ENCODE data around the gene ATXN1.

ATXN1 gene

DNA sequence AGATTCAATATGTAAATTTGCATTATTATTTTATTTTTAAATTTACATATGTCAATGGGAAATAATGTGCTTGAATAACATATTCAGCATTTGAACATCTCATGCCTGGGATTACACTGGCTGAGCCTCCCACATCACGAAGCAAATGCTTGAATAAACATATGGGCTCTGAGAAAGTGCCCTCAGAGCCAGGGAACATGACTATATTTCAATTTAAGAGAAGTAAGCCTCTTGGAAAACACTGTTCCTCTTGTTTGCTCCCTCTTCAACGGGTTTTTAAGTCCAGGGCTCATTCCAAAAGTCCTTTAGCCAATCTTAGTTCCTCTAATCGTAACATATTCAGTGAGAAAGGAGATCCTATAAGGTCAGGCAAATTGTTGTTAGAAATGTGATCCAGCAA lies 400.9 kb downstream of the ATXN1 start:
- no peaks in the 10 kb centered on the region for H3K36me3 ChIP-seq (ENCODE audit: control insufficient read depth, insufficient read depth, low read length)
- H3K4me3 ChIP-seq (ENCODE audit: low read length) = no peak overlapping the region
- H3K27me3 ChIP-seq (ENCODE audit: control insufficient read depth, insufficient read depth, low read length) = no peaks in the 10 kb centered on the region
- no peaks in the 10 kb centered on the region for H3K4me1 ChIP-seq (ENCODE audit: control insufficient read depth, insufficient read depth, low read length)
- no peaks in the 10 kb centered on the region for H3K9me3 ChIP-seq (ENCODE audit: control insufficient read depth, low read length)
- H3K9ac ChIP-seq (ENCODE audit: low read length) = no peak overlapping the region

DNA sequence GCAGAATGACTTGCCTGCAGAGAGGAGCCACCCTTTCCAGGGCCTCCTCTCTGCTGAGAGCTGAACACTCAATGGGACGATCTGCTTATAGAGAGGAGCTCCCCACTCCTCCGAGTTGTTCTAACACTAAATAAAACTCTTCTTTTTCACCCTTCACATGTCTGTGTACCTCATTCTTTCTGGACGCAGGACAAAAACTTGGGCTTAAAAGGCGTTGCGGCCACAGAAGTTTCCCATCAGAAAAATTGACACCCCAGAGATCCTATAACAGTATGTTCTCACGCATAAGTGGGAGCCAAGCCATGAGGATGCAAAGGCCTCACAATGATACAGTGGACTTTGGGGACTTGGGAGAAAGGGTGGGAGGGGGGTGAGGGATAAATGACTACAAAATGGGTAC lies 401.7 kb downstream of the ATXN1 start:
- H3K27me3 ChIP-seq (ENCODE audit: control insufficient read depth, insufficient read depth, low read length) = no peaks in the 10 kb centered on the region
- no peaks in the 10 kb centered on the region for H3K36me3 ChIP-seq (ENCODE audit: control insufficient read depth, insufficient read depth, low read length)
- H3K9ac ChIP-seq (ENCODE audit: low read length) = no peak overlapping the region
- no peaks in the 10 kb centered on the region for H3K9me3 ChIP-seq (ENCODE audit: control insufficient read depth, low read length)
- H3K4me1 ChIP-seq (ENCODE audit: control insufficient read depth, insufficient read depth, low read length) = no peaks in the 10 kb centered on the region
- no peak overlapping the region for H3K4me3 ChIP-seq (ENCODE audit: low read length)

GRCh38 chr6:16358531-16359138 lies 402.6 kb downstream of the ATXN1 start:
- no peaks in the 10 kb centered on the region for H3K4me1 ChIP-seq (ENCODE audit: control insufficient read depth, insufficient read depth, low read length)
- no peak overlapping the region for H3K4me3 ChIP-seq (ENCODE audit: low read length)
- H3K9ac ChIP-seq (ENCODE audit: low read length) = no peak overlapping the region
- H3K9me3 ChIP-seq (ENCODE audit: control insufficient read depth, low read length) = no peaks in the 10 kb centered on the region
- H3K36me3 ChIP-seq (ENCODE audit: control insufficient read depth, insufficient read depth, low read length) = no peaks in the 10 kb centered on the region
- no peaks in the 10 kb centered on the region for H3K27me3 ChIP-seq (ENCODE audit: control insufficient read depth, insufficient read depth, low read length)

GRCh38 chr6:16355699-16356446 lies 405.4 kb downstream of the ATXN1 start:
- no peaks in the 10 kb centered on the region for H3K4me1 ChIP-seq (ENCODE audit: control insufficient read depth, insufficient read depth, low read length)
- H3K36me3 ChIP-seq (ENCODE audit: control insufficient read depth, insufficient read depth, low read length) = no peaks in the 10 kb centered on the region
- no peak overlapping the region for H3K9ac ChIP-seq (ENCODE audit: low read length)
- no peaks in the 10 kb centered on the region for H3K27me3 ChIP-seq (ENCODE audit: control insufficient read depth, insufficient read depth, low read length)
- no peak overlapping the region for H3K4me3 ChIP-seq (ENCODE audit: low read length)
- no peaks in the 10 kb centered on the region for H3K9me3 ChIP-seq (ENCODE audit: control insufficient read depth, low read length)

GRCh38 chr6:16355238-16355637 lies 406.0 kb downstream of the ATXN1 start:
- Histone ChIP-seq H3K9ac (ENCODE audit: low read length) (no peak overlapping the region), H3K36me3 (ENCODE audit: control insufficient read depth, insufficient read depth, low read length) (no peaks in the 10 kb centered on the region), H3K4me3 (ENCODE audit: low read length) (no peak overlapping the region), H3K27me3 (ENCODE audit: control insufficient read depth, insufficient read depth, low read length) (no peaks in the 10 kb centered on the region), H3K9me3 (ENCODE audit: control insufficient read depth, low read length) (no peaks in the 10 kb centered on the region), H3K4me1 (ENCODE audit: control insufficient read depth, insufficient read depth, low read length) (no peaks in the 10 kb centered on the region)

DNA sequence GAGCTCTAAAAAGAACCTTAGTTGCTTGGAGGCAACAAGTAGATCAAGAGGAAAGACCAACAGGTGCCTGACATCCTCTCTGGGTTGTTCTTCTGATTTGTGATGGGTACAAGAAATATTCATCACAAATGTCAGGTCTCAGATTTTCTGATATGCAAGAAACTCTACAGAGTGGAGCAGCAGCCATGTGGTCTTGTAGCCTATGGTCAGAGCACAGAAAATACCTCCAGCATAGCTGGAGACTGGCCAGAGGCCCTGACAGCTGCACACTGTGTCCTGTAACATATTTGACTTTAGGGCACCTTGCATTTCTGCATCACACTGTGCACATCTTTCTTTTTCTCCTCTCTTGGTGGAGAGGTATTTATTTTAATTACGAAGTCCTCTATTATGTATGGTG lies 406.6 kb downstream of the ATXN1 start:
- Histone ChIP-seq H3K36me3 (ENCODE audit: control insufficient read depth, insufficient read depth, low read length) (no peaks in the 10 kb centered on the region), H3K9ac (ENCODE audit: low read length) (no peak overlapping the region), H3K4me1 (ENCODE audit: control insufficient read depth, insufficient read depth, low read length) (no peaks in the 10 kb centered on the region), H3K4me3 (ENCODE audit: low read length) (no peak overlapping the region), H3K9me3 (ENCODE audit: control insufficient read depth, low read length) (no peaks in the 10 kb centered on the region), H3K27me3 (ENCODE audit: control insufficient read depth, insufficient read depth, low read length) (no peaks in the 10 kb centered on the region)

DNA sequence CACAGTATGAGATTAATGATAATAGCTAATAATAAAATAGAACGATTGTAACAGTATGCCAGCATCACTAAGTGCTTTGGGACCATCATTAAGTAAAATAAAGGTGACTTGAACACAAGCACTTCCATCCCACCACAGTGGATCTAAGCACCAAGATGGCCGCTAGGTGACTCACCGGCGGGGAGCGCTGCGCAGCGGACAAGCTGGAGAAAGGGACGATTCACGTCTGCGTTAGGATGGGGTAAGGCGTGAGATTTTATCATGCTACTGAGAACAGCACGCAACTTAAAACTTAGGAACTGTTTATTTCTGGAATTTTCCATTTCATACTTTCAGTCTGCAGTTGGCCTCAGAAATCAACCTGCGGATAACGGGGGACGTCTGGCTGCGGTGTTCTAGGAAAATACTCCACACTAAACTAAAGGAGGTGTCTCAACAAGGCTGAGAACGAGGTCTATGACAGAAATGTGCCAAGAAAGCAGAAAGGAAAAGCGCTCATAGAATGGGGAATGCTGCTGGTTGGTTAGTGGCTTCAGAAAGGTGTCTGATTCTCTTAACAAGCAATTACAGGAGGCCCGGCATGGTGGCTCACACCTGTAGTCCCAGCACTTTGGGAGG lies 408.3 kb downstream of the ATXN1 start:
- Histone ChIP-seq H3K4me3 (ENCODE audit: low read length) (no peak overlapping the region), H3K9ac (ENCODE audit: low read length) (no peak overlapping the region), H3K4me1 (ENCODE audit: control insufficient read depth, insufficient read depth, low read length) (no peaks in the 10 kb centered on the region), H3K9me3 (ENCODE audit: control insufficient read depth, low read length) (no peaks in the 10 kb centered on the region), H3K36me3 (ENCODE audit: control insufficient read depth, insufficient read depth, low read length) (no peaks in the 10 kb centered on the region), H3K27me3 (ENCODE audit: control insufficient read depth, insufficient read depth, low read length) (no peaks in the 10 kb centered on the region)

DNA sequence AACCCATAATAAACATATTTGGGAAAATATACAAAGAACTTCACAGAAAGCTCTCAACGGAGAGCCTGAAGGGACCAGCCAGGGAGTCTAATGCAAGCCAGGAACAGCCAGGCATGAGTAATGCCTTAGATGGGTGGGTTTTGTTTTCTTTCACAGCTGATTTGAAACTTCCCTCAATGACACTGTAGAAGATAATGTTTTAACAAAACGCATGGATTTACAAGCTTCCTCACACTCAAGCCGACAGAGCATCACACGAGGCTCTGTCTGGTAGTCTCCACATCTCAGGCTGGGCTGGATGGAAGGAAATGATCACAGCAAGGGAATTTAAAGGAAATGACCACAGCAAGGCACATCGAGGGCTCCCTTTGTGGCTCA lies 409.0 kb downstream of the ATXN1 start:
- Histone ChIP-seq H3K9me3 (ENCODE audit: control insufficient read depth, low read length) (no peaks in the 10 kb centered on the region), H3K4me1 (ENCODE audit: control insufficient read depth, insufficient read depth, low read length) (no peaks in the 10 kb centered on the region), H3K4me3 (ENCODE audit: low read length) (no peak overlapping the region), H3K9ac (ENCODE audit: low read length) (no peak overlapping the region), H3K36me3 (ENCODE audit: control insufficient read depth, insufficient read depth, low read length) (no peaks in the 10 kb centered on the region), H3K27me3 (ENCODE audit: control insufficient read depth, insufficient read depth, low read length) (no peaks in the 10 kb centered on the region)

DNA sequence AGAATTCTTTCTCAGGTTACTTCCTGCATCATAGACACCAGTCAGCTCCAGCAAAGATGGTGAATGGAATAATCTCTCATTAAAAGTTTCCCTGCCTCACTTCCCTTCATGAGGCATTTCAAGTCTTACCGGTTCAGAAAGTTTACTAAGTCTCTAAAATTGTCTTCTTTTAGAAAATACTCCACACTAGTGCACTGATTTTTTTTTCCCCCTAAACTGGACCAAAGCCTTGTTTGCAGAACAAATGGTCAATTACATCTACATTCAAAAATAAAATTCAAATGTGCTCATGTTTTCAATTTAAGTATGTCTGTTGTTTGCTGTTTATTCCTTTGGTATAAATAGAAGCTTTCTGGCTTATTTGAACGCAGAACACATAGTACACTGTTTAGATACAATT lies 411.7 kb downstream of the ATXN1 start:
- Histone ChIP-seq H3K4me1 (ENCODE audit: control insufficient read depth, insufficient read depth, low read length) (peaks cover 5% of the 10 kb centered on the region), H3K9ac (ENCODE audit: low read length) (no peak overlapping the region), H3K27me3 (ENCODE audit: control insufficient read depth, insufficient read depth, low read length) (no peaks in the 10 kb centered on the region)

DNA sequence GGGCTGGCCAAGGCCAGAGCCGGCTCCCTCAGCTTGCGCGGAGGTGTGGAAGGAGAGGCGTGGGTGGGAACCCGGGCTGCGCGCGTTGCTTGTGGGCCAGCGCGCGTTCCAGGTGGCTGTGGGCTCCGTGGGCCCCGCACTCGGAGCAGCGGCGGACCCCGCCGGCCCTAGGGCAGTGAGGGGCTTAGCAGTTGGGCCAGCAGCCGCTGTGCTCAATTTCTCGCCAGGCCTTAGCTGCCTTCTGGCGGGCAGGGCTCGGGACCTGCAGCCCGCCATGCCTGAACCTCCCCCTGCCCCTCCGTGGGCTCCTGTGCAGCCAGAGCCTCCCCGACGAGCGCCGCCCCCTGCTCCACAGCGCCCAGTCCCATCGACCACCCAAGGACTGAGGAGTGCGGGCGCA lies 414.4 kb downstream of the ATXN1 start:
- Histone ChIP-seq H3K9ac (ENCODE audit: low read length) (no peak overlapping the region), H3K4me3 (ENCODE audit: low read length) (no peak overlapping the region), H3K36me3 (ENCODE audit: control insufficient read depth, insufficient read depth, low read length) (no peaks in the 10 kb centered on the region)

More for the DNA sequence above, 411.7 kb downstream of the ATXN1 start:
- no peaks in the 10 kb centered on the region for H3K36me3 ChIP-seq (ENCODE audit: control insufficient read depth, insufficient read depth, low read length)
- no peaks in the 10 kb centered on the region for H3K9me3 ChIP-seq (ENCODE audit: control insufficient read depth, low read length)
- H3K4me3 ChIP-seq (ENCODE audit: low read length) = no peak overlapping the region

GRCh38 chr6:16345449-16346330 lies 415.6 kb downstream of the ATXN1 start:
- Histone ChIP-seq H3K36me3 (ENCODE audit: control insufficient read depth, insufficient read depth, low read length) (no peaks in the 10 kb centered on the region), H3K4me3 (ENCODE audit: low read length) (no peak overlapping the region), H3K27me3 (ENCODE audit: control insufficient read depth, insufficient read depth, low read length) (no peaks in the 10 kb centered on the region), H3K9me3 (ENCODE audit: control insufficient read depth, low read length) (no peaks in the 10 kb centered on the region), H3K9ac (ENCODE audit: low read length) (no peak overlapping the region), H3K4me1 (ENCODE audit: control insufficient read depth, insufficient read depth, low read length) (peaks cover 5% of the 10 kb centered on the region)

More for the DNA sequence above, 414.4 kb downstream of the ATXN1 start:
- peaks cover 5% of the 10 kb centered on the region for H3K4me1 ChIP-seq (ENCODE audit: control insufficient read depth, insufficient read depth, low read length)
- H3K9me3 ChIP-seq (ENCODE audit: control insufficient read depth, low read length) = no peaks in the 10 kb centered on the region
- no peaks in the 10 kb centered on the region for H3K27me3 ChIP-seq (ENCODE audit: control insufficient read depth, insufficient read depth, low read length)

DNA sequence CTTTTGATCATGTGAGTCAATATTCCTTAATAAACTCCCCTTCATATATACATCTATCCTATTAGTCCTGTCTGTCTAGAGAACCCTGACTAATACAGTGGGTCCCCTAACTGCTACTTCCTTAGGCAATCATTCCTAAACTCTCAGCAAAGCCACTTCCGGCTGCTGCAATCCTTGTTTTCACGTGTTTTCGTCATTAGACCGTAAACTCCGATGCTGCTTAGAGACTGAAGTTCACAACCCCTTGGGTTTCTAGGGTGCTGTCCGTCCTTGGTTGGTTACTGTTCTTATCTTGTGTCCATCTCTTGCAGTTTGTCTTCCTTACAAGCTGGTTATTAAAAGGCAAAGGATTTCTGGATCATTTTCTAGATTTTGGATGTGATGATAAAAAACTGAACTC lies 416.5 kb downstream of the ATXN1 start:
- Histone ChIP-seq H3K36me3 (ENCODE audit: control insufficient read depth, insufficient read depth, low read length) (no peaks in the 10 kb centered on the region), H3K27me3 (ENCODE audit: control insufficient read depth, insufficient read depth, low read length) (no peaks in the 10 kb centered on the region), H3K9me3 (ENCODE audit: control insufficient read depth, low read length) (no peaks in the 10 kb centered on the region), H3K9ac (ENCODE audit: low read length) (no peak overlapping the region), H3K4me3 (ENCODE audit: low read length) (no peak overlapping the region), H3K4me1 (ENCODE audit: control insufficient read depth, insufficient read depth, low read length) (peaks cover 5% of the 10 kb centered on the region)
